Thyroid gland (tissue), 4 donors: ENCODE measurements around the gene CD1B. TPM values are rescaled to one million over a fixed set of nuclear protein-coding genes. Genes with fewer than 3 reads are reported as not detected.
"Not testable (repeated sequence)": the region's sequence is repeated elsewhere in the genome, so short reads cannot be mapped to it uniquely, and the experiment has no call there.

Experiments used
- DNase-seq, 2 donors: peaks; one replicate each; pipeline ENCODE4 v3.0.0-alpha.2; 2019
- H3K27ac ChIP-seq, 3 donors: fragments of 200-600 bp; sonication (generic); 1 replicate in 2 of 3; 2 replicates in 1 of 3; pipeline ENCODE4 v1.5.1; 2016 to 2019; ENCODE audit warnings: mild to moderate bottlenecking in 1 of 3, moderate library complexity in 1 of 3
- H3K27me3 ChIP-seq: fragments of 200-600 bp; sonication (generic); one replicate; pipeline ENCODE4 v1.5.1; 2019
- H3K36me3 ChIP-seq, 2 donors: fragments of 200-600 bp; sonication (generic); one replicate each; pipeline ENCODE4 v1.5.1; 2016 to 2019
- H3K4me1 ChIP-seq, 2 donors: fragments of 200-600 bp; sonication (generic); one replicate each; pipeline ENCODE4 v1.5.1; 2017 to 2019
- H3K4me3 ChIP-seq, 3 donors: fragments of 200-600 bp; sonication (generic); replicated peaks in 1 of 3; 1 replicate in 2 of 3; 2 replicates in 1 of 3; pipeline ENCODE4 v1.5.1; 2016; ENCODE audit warnings: mild to moderate bottlenecking in 1 of 3
- H3K9me3 ChIP-seq: fragments of 200-600 bp; sonication (generic); one replicate; pipeline ENCODE4 v1.5.1; 2017
- POLR2A ChIP-seq, 2 donors: fragments of 450-650 bp; IDR thresholded peaks; one replicate each; pipeline ENCODE4 v1.6.1; 2017; ENCODE audit warnings: antibody characterized with exemption in 2 of 2, mild to moderate bottlenecking in 2 of 2, moderate library complexity in 1 of 2
- WGBS, 2 donors: methylation state at CpG; one replicate each; pipeline ENCODE4 v1.1.5; 2017; 5-methylcytosine and 5-hydroxymethylcytosine counted together
- intact Hi-C: fragments of 100-400 bp; cut with DNase I; formaldehyde crosslinking; loops from one replicate; pipeline ENCODE4 v1.15.1; 2023
- total RNA-seq, 4 donors: library from RNA; depleted of rRNA; stranded (reverse); fragments of >200 nt; gene quantifications; one replicate each; pipeline ENCODE4 v1.2.3, GENCODE V29; 2016
- TF ChIP-seq, protein P1 (sequence below), 6 experiments: fragments of 200-600 bp in 3 of 6; fragments of 450-650 bp in 3 of 6; sonication (generic) in 3 of 6; IDR thresholded peaks; one replicate each; pipeline ENCODE4 v1.5.1; 2016 to 2019; ENCODE audit warnings: antibody characterized with exemption in 6 of 6, mild to moderate bottlenecking in 2 of 6, inconsistent platforms in 1 of 6, moderate library complexity in 1 of 6

CD1B gene
- total RNA-seq, 4 donors from 2014 or later = 0.22 TPM; not detected in 3

DNA sequence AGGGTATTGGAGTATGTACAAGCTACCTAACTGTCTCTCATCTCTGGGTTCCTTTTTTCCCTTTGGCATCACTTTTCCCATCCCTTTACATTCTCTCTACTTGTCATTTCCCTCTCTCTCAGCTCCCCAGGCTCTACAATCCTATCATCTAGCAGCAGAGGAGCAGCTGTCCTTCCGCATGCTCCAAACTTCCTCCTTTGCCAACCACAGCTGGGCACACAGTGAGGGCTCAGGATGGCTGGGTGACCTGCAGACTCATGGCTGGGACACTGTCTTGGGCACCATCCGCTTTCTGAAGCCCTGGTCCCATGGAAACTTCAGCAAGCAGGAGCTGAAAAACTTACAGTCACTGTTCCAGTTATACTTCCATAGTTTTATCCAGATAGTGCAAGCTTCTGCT lies 22.9 kb upstream of the CD1B start:
- H3K27me3 ChIP-seq = no peaks in the 10 kb centered on the region
- TF ChIP-seq, protein P1, sequence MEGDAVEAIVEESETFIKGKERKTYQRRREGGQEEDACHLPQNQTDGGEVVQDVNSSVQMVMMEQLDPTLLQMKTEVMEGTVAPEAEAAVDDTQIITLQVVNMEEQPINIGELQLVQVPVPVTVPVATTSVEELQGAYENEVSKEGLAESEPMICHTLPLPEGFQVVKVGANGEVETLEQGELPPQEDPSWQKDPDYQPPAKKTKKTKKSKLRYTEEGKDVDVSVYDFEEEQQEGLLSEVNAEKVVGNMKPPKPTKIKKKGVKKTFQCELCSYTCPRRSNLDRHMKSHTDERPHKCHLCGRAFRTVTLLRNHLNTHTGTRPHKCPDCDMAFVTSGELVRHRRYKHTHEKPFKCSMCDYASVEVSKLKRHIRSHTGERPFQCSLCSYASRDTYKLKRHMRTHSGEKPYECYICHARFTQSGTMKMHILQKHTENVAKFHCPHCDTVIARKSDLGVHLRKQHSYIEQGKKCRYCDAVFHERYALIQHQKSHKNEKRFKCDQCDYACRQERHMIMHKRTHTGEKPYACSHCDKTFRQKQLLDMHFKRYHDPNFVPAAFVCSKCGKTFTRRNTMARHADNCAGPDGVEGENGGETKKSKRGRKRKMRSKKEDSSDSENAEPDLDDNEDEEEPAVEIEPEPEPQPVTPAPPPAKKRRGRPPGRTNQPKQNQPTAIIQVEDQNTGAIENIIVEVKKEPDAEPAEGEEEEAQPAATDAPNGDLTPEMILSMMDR (IDR thresholded peaks at IDR 0.05) = no peak
- no peak for TF ChIP-seq POLR2A (IDR thresholded peaks at IDR 0.05)
- no peaks in the 10 kb centered on the region for H3K9me3 ChIP-seq
- no peak overlapping the region for H3K4me3 ChIP-seq
- 67 to 74% methylated on average over 2 of the region's 2 CpGs for WGBS, 2 donors
- intact Hi-C loops = no loop called here
- no peaks in the 10 kb centered on the region for H3K4me1 ChIP-seq
- DNase-seq = no peak
- no peaks in the 10 kb centered on the region for H3K36me3 ChIP-seq
- no peak overlapping the region for H3K27ac ChIP-seq

DNA sequence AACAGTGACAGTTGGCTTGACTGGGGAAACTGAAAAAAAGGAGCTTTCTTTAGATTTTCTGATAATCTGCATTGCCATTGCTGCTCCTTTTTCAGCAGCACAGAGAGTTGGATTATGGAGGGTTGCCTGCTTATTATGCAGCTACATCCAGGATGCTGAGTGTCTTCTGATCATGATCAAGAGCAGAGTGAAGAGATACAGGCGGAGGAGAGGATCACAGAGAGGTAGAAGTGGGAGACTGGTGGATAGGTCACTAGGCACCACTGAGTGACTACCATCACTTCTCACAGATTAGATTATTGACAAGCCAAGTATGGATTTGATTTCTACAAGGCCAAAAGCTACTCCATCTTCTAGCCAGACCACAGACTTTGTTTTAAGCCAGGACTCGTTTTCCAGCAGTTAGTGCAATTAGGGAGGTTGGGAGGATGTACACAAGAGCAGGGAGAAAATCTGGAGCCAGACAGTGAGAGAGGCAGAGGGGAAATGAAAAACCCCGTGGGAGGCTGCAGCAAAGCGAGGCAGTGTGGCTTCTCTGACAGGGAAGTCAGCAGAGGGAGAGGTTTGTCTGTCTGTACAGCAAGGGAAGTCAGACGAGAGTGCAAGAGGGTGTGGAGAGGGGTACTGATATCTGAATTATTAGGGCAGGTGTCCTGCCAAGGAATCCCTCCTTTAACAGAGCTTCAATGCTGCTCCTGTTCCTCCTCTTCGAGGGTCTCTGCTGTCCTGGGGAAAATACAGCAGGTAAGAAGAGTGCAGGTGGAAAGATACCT lies 22.2 kb upstream of the CD1B start, which contains the start of gene CD1E:
Gene CD1E (plus strand): TSS at position 592 of the 773 bp plus-strand sequence. CDS start 95 bp downstream, at position 687.
- 48 to 53% methylated on average over 6 of the region's 6 CpGs for WGBS, 2 donors
- Histone ChIP-seq H3K4me1 (no peaks in the 10 kb centered on the region), H3K27ac (no peak within 1 kb of the TSS), H3K9me3 (no peaks in the 10 kb centered on the region), H3K36me3 (no peaks in the 10 kb centered on the region), H3K27me3 (no peaks in the 10 kb centered on the region), H3K4me3 (no peak within 1 kb of the TSS)
- DNase-seq = no peak
- intact Hi-C loops = no loop called here
- TF ChIP-seq, protein P1 (IDR thresholded peaks at IDR 0.05) = no peak
- TF ChIP-seq POLR2A (IDR thresholded peaks at IDR 0.05) = no peak

DNA sequence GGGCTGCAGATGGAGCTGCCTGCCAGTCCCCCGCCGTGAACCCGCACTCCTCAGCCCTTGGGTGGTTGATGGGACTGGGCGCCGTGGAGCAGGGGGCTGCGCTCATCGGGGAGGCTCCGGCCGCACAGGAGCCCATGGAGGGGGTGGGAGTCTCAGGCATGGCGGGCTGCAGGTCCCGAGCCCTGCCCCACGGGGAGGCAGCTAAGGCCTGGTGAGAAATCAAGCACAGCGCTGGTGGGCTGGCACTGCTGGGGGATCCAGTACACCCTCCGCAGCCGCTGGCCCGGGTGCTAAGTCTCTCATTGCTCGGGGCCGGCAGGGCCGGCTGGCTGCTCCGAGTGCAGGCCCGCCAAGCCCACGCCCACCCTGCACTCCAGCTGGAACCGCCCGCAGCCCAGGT lies 17.6 kb upstream of the CD1B start:
- WGBS, 2 donors = 97 to 100% methylated on average over 9 to 12 of the region's 24 CpGs
- intact Hi-C loops, H3K36me3 ChIP-seq, H3K27ac ChIP-seq, H3K27me3 ChIP-seq, DNase-seq, H3K9me3 ChIP-seq, H3K4me1 ChIP-seq, H3K4me3 ChIP-seq: not testable (repeated sequence)

DNA sequence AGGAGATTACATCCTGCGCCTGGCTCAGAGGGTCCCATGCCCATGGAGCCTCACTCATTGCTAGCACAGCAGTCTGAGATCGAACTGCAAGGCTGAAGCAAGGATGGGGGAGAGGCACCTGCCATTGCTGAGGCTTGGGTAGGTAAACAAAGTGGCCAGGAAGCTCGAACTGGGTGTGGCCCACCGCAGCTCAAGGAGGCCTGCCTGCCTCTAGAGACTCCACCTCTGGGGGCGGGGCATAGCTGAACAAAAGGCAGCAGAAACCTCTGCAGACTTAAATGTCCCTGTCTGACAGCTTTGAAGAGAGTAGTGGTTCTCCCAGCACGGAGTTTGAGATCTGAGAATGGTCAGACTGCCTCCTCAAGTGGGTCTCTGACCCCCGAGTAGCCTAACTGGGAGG lies 5.1 kb upstream of the CD1B start:
- H3K4me1 ChIP-seq, DNase-seq, H3K36me3 ChIP-seq, H3K27me3 ChIP-seq, H3K27ac ChIP-seq, intact Hi-C loops, H3K9me3 ChIP-seq, H3K4me3 ChIP-seq: not testable (repeated sequence)
- WGBS, 2 donors = 71 to 84% methylated on average over 6 to 7 of the region's 7 CpGs

DNA sequence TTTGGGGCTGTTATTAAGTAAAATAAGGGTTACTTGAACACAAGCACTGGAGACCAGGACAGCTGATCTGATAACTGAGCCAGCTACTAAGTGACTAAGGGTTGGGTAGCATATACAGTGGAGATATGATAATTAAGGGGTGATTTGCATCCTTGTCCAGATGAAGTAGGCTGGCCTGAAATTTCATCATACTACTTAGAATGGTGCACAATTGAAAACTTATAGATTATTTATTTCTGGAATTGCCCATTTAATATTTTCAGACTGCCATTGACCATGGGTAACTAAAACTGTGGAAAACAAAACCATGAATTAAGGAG lies 3.8 kb upstream of the CD1B start:
- TF ChIP-seq, protein P1 (IDR thresholded peaks at IDR 0.05) = no peak
- TF ChIP-seq POLR2A (IDR thresholded peaks at IDR 0.05) = no peak
- intact Hi-C loops = no loop called here
- Histone ChIP-seq H3K9me3 (no peaks in the 10 kb centered on the region), H3K27me3 (no peaks in the 10 kb centered on the region), H3K4me3 (no peak overlapping the region), H3K27ac (no peak overlapping the region), H3K4me1 (no peaks in the 10 kb centered on the region), H3K36me3 (no peaks in the 10 kb centered on the region)
- DNase-seq = no peak

DNA sequence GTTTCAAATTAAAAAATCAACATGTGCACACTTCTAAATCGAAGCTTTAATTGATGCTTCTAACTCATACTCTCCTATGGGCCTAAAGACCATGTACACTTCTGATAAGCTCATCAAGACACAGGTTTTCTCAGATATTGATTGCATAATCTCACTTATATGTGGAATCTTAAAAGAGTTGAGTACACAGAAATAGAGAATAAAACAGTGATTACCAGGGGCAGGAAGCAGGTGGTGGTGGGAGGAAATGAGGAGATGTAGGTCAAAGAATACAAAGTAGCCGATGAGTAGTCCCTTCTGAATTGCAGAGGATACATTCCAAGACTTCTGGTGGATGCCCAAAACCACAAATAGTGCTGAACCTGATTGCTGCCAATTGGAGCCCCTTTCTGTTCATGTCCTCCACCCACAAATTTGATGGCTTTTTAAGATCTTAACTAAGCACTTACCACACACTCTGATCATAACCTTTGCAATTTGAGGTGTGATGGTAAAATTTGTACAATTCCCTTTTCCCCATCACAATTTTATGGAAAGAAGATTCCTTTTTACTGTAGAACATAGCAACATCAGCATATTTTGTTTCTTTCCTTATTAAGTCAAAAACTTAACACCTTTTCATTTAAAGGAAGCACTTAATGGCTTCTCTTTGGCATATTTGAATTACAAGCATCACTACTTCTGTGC lies 3.3 kb upstream of the CD1B start:
- WGBS, 2 donors = 63 to 66% methylated on average over 2 of the region's 2 CpGs
- no peak overlapping the region for H3K27ac ChIP-seq
- no peaks in the 10 kb centered on the region for H3K4me1 ChIP-seq
- H3K36me3 ChIP-seq = no peaks in the 10 kb centered on the region
- intact Hi-C loops = no loop called here
- H3K4me3 ChIP-seq = no peak overlapping the region
- H3K9me3 ChIP-seq = no peaks in the 10 kb centered on the region
- no peak for TF ChIP-seq POLR2A (IDR thresholded peaks at IDR 0.05)
- TF ChIP-seq, protein P1 (IDR thresholded peaks at IDR 0.05) = no peak
- no peaks in the 10 kb centered on the region for H3K27me3 ChIP-seq
- DNase-seq = no peak
